Glomerular visceral epithelial cell (primary cell): ENCODE results near the gene TMEM9B.
A peak's percentile ranks its signal among the peaks of the same experiment; 100 is the strongest.

Experiments
- DNase-seq: peaks from one replicate; pipeline ENCODE4 v3.0.0-alpha.2; 2016; ENCODE audit errors: extremely low spot score

Gene TMEM9B

DNA sequence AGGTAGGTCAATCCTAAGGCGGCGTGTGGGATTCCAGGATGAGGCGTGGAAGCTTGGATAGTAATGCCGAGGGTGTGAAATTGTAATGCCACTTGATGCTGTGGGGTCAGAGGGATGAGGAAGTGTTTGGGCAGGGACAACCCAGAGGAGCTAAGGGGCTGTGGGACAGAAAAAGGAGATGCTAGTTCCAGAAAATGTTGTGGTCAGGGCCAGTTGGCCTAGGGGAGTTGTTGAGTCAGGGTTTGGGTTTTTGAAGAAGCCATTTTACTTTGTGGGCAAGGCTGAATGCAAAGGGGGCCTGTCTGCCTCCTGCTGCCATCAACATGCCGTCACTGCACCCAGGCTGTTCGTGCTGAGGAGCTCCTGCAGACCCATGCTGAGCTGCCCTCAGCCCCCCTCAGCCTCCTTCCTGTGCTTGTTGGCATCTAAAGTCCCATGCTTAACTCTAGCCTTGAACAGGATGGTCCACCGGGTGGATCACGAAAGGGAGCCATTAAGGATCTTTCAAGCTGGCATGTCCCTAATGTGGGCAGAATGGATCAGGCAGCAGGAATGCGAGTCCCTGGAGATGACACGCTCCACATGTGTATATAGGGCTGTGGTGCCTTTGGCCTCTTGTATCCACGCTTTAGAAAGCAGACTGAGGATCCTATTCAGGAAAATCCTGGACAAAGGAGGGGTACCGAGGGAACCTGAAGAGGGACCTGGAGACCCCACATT lies 33.6 kb downstream of the TMEM9B start:
- no peak for DNase-seq

DNA sequence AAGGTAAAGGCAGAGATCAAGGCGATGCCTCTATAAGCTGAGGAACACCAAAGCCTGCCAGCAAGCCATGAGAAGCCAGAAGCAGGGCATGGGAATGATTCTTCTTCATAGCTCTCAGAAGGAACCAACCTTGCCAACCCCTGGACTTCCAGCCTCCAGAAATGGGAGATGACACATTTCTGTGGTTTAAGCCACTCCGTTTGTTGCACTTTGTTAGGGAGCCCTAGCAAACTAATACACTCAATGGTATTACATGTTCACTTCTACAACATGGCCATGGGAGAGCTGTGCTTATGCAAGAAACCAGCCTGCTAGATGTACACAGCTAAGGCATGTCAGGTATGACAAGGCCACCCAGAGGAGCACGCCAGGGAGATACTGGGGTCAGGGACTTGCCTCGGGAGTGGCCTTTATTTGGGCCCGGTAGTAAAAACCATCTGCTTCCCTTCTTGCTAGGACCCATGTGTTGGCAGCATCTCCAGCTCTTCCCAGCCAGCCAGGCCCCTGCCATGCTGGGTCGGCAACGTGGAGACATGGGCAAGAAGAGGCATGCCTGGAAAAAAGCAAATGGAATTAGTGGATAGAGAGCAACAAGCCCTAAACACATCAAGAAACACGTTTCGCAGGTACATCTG lies 35.1 kb downstream of the TMEM9B start:
- no peak for DNase-seq

DNA sequence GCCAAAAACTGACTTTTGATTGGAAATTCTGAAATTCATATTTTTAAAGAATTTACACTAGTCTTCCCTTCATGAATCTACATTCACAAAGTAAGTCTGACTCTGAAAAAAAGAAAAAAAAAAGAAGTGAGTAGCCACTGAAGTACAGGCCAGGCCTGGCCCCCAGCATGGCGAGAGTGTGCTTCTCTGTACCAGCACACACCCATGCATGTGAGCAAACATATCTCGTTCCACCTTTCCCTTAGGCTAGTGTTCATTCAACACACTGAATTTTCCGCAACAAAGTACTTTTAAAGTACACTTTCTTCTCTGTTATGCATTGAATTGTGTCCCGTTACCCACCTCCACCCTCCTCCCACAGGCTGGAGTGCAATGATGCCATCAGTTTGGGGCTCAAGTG lies 36.0 kb downstream of the TMEM9B start:
- DNase-seq, result no peak

DNA sequence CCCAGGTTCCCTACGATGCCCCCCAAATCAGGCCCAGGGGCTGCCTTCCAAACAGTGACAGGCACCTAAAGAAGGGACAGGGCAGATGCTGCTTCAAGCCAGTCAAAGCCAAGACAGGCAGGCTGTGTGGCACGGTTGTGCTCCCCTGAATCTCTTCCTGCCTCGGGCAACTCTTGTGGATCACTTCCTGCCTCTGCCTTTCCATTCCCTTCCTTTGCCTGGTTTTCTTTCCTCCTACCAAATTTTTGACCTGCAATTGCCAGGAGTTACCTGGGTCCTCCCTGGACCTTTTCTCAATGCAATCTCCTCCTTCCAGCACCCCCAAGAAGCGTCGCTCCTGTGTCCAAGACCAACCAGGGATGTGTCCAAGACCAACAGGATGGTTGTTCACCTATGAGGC lies 37.0 kb downstream of the TMEM9B start:
- DNase-seq, result no peak

DNA sequence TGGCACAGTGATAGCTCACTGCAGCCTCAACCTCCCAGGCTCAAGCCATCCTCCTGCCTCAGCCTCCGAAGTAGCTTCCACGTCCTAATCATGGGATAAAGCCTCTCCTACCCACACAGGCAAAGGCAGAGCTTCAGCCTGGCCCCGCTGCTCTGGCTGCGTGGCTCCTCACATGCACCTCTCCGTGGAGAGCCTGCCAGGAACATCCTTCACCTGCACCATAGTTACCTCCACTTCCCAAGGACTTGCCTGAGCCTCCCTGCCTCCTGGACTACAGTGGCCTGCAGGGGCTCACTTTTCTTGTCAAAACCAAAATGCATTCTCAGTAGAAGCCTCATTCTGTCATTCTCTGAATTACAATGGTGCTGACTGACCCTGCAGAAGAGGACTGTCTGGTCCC lies 38.0 kb downstream of the TMEM9B start:
- DNase-seq, result no peak

DNA sequence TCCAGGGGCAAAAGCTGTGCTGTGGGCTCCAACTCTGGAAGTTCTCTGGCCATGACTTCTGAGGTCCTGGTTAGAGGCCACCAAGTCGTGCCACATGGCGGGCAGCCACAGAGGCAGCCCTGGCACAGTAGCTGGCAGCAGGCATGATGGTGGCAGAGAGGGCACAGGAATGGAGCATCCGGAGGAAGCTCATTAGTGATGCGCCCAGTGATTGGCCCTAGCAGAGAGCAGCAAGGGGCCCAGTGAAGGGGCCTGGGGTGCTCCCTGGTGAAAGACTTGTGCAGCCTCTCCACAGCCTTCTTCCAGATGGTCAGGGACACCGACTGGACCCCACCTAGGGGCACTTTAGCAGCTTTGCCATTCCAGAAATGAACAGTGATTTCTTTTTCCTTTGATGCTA lies 38.5 kb downstream of the TMEM9B start:
- DNase-seq, result no peak

DNA sequence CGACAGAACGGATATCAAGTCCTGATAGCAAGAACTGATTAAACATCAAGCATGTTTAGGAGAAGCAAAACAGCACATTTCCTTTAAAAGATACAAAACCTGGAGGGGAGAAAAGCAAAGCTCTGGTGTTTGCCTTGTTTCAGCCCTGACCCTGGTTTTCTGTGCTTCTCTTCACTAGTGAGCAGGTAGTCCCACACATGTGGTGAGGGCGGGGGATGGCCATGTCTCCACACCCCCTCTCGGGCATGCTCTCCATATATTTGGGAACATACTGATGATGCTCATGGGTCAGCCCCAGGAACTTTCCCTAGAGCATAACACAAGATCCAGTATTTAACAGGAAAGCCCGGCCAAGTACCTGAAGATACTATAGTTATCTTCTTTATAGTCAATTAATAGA lies 41.6 kb downstream of the TMEM9B start:
- DNase-seq, result no peak

DNA sequence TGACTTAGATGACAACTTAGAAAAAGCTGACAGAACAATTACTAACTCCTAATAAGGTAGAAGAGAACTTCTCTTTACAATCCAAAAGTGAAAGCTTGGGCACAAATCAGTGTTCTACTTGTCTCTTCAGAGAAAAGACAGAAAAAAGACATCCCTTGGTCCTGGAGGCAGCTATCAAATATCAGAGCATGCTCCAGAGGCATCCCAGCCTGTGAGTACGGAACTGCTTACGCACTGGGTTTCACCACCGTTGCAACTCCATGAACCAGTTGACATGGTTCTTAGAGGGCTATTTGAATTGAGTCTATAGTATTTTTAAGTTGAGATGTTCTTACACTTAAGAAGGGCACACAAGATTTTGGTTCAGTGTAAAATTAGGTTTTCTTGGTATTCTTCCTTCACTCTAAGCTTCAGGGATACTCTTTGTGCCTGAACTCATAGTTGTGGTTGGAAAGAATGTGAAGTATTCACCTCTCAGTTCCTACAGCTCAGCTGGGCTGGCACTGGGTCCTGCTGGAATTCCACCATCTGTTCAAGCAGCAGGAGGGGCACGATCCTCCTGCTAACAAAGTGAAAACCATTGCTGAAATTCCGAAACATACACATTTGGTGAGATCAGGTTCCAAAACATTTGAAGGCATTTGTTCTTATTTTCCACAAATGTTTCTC lies 47.0 kb downstream of the TMEM9B start:
- peak; percentile 85 for DNase-seq

DNA sequence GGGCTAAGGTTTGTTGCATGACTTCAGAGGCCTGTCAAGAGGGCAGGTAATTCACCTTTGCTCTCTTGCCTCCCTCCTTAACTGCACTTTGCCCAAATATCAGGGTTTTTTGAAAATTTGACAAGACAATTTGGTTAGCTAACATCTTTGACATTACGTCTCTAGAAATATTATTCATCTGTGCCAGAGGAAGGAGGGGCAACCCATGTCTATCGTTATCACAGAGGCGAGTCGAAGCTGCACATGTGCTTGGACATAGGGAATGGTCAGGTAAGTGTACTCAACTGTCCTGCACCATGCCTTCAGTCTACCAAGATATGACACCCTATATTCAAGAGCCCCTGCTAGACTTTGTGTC lies 49.6 kb downstream of the TMEM9B start:
- no peak for DNase-seq

DNA sequence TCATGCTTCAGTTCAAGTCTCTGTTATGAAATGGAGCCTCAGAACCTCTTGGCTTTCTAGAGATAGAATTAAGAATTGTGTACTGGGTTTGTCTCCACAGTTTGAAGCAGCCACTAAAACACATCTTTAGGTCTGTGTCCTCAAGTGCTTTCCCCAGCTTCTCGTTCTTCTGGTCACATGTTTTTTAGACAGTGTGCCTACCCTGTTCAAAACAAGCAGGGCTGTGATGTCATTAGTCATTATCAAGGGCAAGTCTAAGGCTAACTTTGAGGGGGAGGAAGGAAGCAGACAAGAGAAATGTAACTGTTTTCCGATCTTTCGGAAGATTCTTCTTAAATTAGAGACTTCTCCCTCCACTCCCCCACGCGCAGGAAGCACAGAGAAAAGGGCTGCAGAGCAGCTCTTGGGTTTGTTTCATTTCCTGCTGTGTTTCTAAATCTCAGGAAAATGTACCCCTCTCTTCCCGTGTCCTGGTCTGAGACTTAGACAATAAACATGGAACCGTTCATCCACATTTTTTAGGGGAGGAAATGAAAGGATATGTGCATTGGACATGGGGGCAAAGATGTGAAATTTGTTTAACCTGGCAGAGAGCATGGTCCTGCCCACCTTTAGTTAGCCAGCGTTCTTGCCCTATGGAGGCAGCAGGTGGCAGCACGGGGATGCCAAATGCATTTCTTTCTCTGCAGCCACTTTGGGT lies 50.1 kb downstream of the TMEM9B start:
- DNase-seq, result peak; percentile 46

DNA sequence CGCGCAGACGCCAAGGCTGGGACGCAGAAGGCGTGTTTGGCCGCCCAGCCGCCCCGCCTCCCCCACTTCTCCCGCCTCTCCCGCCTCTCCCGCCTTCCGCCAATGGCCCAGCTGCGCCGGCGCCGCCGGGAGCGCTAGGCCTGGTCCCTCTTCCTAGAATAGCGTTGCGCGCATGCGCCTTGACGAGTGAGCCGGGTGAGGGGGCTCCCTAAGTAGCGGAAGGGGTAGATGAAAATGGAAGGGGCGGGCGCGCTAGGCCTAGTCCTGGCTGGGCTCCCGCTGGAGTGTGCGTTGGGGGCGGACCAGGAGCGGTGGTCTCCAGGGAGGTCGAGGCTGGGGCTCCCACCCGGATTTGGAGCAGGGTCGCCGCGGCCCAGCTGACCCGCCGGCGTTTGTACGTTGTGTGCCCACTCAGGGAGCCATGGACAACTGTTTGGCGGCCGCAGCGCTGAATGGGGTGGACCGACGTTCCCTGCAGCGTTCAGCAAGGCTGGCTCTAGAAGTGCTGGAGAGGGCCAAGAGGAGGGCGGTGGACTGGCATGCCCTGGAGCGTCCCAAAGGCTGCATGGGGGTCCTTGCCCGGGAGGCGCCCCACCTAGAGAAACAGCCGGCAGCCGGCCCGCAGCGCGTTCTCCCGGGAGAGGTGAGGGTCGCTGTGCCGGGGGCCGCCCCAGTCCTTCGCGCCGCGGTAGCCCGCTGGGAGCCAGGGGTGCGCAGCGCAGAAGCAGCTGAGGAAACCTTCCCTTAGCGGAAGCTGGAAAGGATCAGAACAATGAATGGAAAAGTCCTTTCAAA lies 53.0 kb downstream of the TMEM9B start, which contains the start of gene AKIP1:
TSS of gene AKIP1 (plus strand) at position 161 of the 795 bp plus-strand sequence. CDS start at position 422, 261 bp downstream.
- DNase-seq, result peak; percentile 96

DNA sequence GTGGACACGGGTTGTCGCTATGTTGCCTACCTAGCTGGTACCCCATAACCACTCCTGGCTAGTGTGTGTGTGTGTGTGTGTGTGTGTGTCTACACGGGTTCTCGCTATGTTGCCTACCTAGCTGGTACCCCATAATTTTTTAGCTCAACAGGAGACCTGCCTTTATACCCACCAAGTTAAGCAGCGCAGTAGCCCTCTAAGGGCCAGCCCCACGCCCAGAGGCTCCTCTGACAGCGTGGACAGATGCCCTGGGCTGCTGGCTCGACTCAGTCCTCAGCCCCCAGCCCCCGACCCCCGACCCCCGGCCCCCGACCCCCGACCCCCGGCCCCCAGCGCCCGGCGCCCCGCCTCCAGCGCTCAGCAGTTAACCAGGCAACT lies 53.6 kb downstream of the TMEM9B start:
- no peak for DNase-seq

DNA sequence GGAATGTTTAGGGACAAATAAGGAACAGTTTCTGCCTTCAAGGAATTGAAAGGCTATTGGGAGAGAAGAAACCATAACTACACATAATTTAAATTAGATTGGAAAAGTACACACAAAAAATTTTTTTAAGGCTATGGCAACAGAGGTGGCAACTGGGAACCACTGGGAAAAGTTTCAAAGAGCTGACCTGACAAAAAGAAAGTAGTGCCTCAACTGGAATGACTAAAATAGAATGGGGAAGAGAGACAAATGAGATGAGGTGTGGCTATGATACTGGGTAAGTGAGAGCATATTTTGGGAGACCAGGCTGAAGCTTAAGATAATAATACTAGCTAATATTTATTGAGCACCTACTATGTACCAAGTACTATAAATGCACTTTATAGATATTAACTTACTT lies 56.1 kb downstream of the TMEM9B start:
- DNase-seq, result no peak

DNA sequence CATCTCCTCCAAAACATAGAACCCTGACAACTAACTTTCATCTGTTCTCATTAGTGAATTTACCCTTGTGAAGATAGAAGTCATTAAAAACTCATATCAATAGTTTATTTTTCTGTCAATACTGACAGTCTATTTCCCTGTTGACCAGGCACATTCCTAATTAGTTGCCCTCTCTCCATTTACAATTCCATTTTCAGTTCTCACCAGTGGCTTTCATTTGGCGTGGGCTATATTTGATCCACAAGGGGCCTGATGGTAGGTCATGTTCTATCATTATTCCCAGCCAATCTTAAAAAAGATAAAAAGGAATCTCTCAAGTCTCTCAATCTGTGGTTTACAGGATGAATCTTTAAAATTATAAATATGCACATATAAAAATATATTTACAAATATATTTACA lies 57.1 kb downstream of the TMEM9B start:
- no peak for DNase-seq

DNA sequence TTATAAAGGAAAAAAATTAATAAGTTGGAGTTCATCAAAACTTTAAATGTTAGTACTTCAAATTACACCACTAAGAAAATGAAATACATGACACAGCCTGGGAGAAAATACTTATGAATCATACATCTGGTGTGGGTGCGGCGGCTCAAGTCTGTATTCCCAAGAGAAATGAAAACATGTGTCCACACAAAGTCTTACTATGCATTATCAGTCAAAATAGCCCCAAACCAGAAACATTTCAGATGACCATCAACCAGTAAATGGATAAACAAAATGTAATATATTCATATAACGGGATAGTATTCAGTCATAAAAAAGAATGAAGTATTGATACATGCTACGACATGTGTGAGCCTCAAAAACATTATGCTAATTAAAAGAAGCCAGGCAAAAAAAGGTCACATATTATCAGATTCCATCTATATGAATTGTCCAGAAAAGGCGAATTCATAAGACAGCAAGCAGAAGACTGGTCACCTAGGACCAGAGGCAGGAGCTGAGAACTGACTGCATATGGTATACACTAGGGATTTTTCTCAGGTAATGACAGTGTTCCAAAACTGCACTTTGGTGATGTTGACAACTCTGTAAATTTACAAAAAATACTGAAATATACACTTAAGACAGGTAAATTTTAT lies 58.6 kb downstream of the TMEM9B start:
- peak; percentile 28 for DNase-seq

DNA sequence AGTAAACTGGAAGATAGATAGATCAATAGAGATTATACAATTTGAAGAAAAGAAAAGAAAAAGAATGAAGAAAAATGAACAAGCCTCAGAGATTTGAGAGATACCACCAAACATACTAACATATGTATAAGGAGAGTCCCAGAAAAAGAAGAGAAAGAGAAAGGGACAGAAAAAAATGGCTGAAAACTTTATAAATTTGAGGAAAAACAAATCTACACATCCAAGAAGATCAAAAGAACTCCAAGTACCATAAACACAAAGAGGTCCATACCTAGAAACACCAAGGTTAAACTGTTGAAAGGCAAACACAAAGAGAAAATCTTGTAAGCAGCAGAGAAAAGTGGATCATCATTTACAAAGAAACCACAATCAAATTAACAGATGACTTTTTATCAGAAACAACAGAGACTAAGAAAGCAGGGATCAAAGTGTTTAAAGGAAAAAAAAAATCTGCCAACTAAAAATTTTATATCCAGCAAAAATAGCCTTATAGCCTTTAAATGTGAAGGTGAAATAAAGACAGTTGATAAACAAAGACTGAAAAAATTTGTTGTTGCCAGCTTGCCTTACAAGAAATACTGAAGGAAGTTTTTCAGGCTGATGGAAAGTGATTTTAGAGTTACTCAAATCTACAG lies 65.0 kb downstream of the TMEM9B start:
- DNase-seq, result no peak
